ENCODE data around the gene TCF4.

Gene TCF4

GRCh38 chr18:55316486-55317184 lies 271.4 kb downstream of the TCF4 start:
- no peak for DNase-seq

GRCh38 chr18:55314615-55315237 lies 273.3 kb downstream of the TCF4 start:
- no peak for DNase-seq

- no peak for DNase-seq
Observed at GRCh38 chr18:55314031-55314430, 274.0 kb downstream of the TCF4 start.

- DNase-seq, result no peak
Observed at GRCh38 chr18:55310863-55311262, 277.1 kb downstream of the TCF4 start.

- DNase-seq, result no peak
Observed at GRCh38 chr18:55310044-55310676, 277.8 kb downstream of the TCF4 start.

- no peak for DNase-seq
Observed at GRCh38 chr18:55309249-55309648, 278.7 kb downstream of the TCF4 start.

- no peak for DNase-seq
Observed at GRCh38 chr18:55307505-55307904, 280.5 kb downstream of the TCF4 start.

GRCh38 chr18:55306359-55307024 lies 281.5 kb downstream of the TCF4 start:
- DNase-seq, result no peak

GRCh38 chr18:55302167-55302833 lies 285.7 kb downstream of the TCF4 start:
- no peak for DNase-seq

- no peak for DNase-seq
Observed at GRCh38 chr18:55301824-55302166, 286.2 kb downstream of the TCF4 start.

GRCh38 chr18:55300936-55301531 lies 287.0 kb downstream of the TCF4 start:
- no peak for DNase-seq

GRCh38 chr18:55300421-55300935 lies 287.5 kb downstream of the TCF4 start:
- no peak for DNase-seq

- no peak for DNase-seq
Observed at GRCh38 chr18:55296778-55297177, 291.2 kb downstream of the TCF4 start.

GRCh38 chr18:55296115-55296514 lies 291.9 kb downstream of the TCF4 start:
- DNase-seq, result no peak

- peak; percentile 64 for DNase-seq
Observed at GRCh38 chr18:55290898-55291297, 297.1 kb downstream of the TCF4 start.

GRCh38 chr18:55289775-55290174 lies 298.2 kb downstream of the TCF4 start:
- no peak for DNase-seq

- no peak for DNase-seq
Observed at GRCh38 chr18:55289048-55289447, 298.9 kb downstream of the TCF4 start.

- DNase-seq, result no peak
Observed at GRCh38 chr18:55287935-55288868, 299.8 kb downstream of the TCF4 start.

GRCh38 chr18:55287149-55287806 lies 300.7 kb downstream of the TCF4 start:
- DNase-seq, result no peak

- DNase-seq, result no peak
Observed at GRCh38 chr18:55286257-55286825, 301.7 kb downstream of the TCF4 start.

- DNase-seq, result no peak
Observed at GRCh38 chr18:55284614-55285013, 303.4 kb downstream of the TCF4 start.
